HG02588 (cell line): ENCODE results near the gene RYR3.
A peak's percentile ranks its signal among the peaks of the same experiment; 100 is the strongest.

Source experiments
- ATAC-seq: cut with Tn5 transposase; IDR thresholded peaks from one replicate; pipeline ENCODE4 v1.9.1; 2021; ENCODE audit warnings: mild to moderate bottlenecking, moderate library complexity; ENCODE audit not compliant: unreplicated experiment

The RYR3 gene

DNA sequence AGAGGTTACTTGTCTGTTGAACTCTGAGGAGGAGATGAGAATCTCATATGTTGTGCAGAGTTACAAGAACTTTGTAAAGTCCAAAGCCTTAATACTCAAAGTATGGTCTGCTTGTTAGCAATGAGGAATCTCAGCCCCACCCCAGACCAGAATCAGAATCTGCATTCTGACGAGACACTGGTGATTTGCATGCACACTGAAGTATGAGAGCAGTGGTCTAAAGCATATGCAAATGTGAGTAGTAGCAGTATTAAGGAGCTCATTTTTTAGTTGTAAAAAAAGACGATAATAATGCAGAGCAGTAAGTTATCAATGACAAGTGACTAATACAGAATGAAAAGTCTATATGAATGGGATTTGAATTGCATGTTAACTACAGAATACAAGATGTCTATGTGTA lies 327.7 kb downstream of the RYR3 start:
- ATAC-seq = no peak

GRCh38 chr15:33639051-33639450 lies 328.3 kb downstream of the RYR3 start:
- ATAC-seq = no peak

DNA sequence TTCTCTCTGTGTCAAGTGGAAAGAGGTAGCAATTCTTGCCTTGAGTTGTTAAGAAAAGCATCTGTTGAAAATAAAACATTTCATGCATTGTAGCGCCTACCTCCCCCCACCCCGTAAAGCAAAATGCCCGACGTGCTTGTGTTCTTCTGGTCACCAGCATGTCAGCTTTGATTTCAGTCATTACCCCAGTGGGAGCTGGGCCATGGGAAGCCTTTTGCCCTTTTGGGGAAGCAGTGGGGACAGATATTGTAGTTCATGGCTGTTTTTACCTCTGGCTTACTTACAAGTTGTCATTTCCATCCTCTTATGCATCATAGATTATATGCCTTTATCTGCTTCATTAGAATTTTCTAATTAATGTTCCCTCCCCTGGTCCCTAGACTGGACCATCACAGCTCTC lies 328.7 kb downstream of the RYR3 start:
- no peak for ATAC-seq

GRCh38 chr15:33639978-33640377 lies 329.2 kb downstream of the RYR3 start:
- no peak for ATAC-seq

DNA sequence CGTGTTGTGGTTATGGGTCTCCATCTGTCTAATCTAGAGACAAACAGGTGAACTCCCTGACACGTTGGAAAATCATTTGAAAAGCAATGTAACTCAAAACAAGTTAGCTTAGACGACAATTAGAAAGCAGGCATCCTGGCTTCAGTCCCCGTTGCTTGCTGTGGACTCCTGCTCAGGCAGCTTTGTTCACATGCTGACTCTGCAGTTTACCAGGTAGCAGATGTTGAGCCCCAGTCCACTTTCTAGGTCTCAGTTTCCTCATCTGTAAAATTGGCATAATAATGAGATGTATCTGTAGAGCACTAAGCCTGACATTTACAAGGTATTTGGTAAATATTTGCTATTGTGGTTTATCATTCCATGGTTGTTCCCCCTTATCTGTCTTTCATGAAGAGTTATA lies 330.3 kb downstream of the RYR3 start:
- no peak for ATAC-seq

DNA sequence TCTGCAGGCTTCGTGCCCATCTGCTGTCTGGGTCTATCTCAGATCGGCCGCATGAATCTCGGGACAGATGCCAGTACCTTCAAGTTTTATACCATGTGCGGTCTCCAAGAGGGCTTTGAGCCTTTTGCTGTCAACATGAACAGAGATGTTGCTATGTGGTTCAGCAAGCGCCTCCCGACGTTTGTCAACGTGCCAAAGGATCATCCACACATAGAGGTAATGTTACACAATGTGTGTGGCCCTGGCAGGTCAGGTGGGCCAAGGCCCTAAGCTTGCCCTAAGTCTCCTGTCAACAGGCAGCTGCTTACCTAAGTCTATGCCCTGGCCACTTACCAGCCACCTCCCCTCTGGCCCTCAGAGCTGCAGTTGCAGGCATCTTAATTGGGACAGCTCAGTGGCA lies 333.5 kb downstream of the RYR3 start:
- no peak for ATAC-seq

GRCh38 chr15:33646744-33647143 lies 336.0 kb downstream of the RYR3 start:
- ATAC-seq = no peak

- no peak for ATAC-seq
Observed at GRCh38 chr15:33649217-33649933, 338.6 kb downstream of the RYR3 start.

DNA sequence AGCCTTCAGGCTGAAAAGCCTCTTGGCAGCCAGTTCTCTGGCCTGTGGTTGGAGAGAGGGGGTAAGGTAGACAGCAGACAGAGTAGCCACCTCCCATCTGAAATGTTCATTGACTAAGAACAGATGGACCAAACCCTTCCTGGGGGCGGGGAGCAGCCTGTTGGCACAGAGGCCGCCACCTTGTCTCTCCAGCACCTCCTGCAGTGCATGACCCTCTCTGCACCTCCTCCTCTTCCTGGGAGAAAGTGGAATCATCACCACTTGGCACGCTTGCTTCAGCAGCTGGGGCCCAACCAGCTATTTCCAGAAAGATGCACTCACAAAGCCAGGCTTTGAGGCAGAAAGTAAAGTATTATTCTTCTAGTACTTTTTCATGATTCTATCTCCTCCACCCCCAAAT lies 344.1 kb downstream of the RYR3 start:
- ATAC-seq = no peak

- no peak for ATAC-seq
Observed at GRCh38 chr15:33655488-33655887, 344.7 kb downstream of the RYR3 start.

GRCh38 chr15:33656168-33656567 lies 345.4 kb downstream of the RYR3 start:
- ATAC-seq = no peak

DNA sequence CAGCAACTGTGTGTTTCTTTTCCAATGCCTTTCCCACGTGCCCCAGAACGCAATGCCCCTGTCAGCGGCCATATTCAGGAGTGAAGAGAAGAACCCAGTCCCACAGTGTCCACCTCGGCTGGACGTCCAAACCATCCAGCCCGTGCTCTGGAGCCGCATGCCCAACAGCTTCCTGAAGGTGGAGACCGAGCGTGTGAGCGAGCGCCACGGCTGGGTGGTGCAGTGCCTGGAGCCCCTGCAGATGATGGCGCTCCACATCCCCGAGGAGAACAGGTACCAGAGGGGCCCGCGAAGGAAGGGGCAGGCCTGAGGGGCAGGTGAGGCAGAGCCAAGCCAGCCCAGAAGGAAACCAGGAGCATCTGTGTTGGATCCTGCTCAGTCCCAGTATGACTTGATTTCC lies 349.4 kb downstream of the RYR3 start:
- no peak for ATAC-seq

DNA sequence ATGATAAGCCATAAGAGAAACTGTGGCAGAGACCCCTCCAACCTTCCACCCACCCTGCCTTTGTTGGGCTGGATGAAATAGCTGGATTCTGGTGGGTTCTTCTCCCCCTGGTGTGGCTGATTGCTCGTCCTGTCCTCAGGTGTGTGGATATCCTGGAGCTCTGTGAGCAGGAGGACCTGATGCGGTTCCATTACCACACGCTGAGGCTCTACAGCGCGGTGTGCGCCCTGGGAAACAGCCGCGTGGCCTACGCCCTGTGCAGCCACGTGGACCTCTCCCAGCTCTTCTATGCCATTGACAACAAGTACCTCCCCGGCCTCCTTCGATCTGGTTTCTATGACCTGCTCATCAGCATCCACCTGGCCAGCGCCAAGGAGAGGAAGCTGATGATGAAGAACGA lies 351.2 kb downstream of the RYR3 start:
- no peak for ATAC-seq

DNA sequence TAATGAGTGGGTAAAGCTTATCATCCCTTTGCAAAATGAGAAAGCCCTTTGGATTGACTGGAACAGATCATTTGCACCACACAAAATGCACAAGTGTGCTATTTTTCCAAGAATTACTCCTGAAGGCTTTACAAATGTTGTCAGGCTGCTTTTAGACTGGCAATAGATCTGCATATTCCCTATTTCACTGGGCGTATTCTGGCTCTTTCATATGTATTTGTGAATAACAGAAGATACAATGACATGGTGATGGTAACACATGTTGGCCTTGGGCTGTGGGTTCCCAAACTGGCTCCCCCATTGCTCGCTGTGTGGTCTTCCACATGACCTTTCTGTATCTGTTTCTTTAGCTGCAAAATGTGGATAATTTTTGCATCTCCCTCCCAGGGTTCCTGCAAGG lies 354.2 kb downstream of the RYR3 start:
- no peak for ATAC-seq

DNA sequence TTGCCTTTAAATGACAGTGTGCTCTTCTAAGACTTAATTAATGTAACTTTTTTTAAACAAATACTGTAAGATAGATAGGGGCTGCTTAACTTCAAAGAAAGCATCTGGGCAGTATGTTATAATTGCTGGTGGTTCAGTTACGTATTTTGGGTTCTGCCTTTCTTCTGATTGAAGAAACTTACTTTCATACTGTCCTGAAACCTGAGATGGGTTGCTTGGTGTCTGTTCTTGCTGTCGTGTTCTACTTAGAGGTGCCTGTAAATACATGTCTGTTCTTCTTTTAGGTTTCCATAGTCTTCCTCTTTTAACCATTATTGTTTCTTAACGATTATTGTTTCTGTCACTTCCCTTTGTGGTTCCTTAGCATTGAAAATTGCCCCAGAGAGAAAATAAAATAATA lies 359.8 kb downstream of the RYR3 start:
- ATAC-seq = no peak

DNA sequence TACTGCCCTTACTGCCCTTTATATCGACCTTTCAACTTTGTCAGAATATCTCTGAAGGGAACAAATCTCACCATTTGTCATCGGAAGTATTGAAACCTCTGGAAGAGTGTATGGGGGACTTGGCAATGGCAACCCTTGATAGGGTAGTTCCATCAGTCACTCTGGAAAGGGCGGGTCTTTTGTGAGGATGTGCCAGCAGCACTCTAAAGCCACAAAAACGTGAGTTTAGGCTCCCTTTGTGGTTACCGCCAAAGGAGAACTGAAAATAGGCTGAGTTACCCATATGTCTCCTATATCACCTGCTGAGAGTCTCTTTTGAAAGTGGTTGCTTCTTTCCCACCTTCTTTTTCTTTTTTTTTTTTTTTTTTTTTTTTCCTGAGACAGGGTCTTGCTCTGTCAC lies 360.7 kb downstream of the RYR3 start:
- ATAC-seq = peak; percentile 89

- ATAC-seq = no peak
Observed at GRCh38 chr15:33675246-33675645, 364.5 kb downstream of the RYR3 start.

DNA sequence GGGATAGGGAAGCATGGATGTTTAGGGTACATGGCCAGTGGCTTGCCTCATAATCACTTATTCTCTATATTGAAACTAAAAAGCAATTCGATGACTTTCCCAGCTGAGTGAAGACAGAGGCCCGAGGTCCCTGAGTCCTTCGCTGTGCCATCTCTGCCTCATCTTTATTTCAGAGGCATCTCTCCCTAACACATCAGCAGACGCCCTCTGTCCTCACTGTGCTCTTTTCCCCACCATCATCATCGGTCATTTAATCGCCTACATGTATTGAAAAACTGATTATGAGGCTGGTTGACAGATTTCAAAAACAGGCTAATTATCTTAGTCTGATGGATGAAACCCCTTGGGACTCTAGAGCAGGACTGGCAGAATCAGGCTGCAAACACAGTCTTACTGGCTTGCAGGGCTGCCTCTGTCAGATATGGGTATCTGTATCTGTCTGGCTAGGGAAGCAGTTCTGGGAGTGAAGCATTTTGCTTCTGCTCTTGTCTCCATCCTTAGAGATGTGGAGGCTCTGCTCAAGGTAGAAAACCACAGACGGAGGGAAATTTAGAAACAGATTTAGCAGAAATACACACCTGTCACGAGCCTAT lies 366.6 kb downstream of the RYR3 start:
- ATAC-seq = no peak

GRCh38 chr15:33678176-33678575 lies 367.4 kb downstream of the RYR3 start:
- ATAC-seq = no peak

DNA sequence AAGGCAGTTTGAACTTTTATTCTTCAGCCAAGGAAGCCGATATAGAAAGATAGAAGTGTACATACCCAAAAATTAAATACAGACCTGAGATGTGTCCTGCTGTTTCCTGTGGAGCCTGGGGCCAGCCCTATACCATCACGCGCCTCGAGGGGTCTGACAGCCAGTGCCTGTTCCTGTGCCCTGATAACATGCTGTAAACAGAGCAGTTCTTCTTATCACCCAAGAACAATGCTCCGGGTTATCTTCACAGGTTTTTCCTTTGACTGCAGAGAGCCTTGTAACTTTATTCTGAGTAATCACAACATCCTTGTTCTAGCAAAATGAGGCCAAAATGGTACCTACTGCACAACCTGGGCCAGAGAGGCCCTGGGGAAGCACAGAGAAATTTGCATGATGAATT lies 367.8 kb downstream of the RYR3 start:
- no peak for ATAC-seq

DNA sequence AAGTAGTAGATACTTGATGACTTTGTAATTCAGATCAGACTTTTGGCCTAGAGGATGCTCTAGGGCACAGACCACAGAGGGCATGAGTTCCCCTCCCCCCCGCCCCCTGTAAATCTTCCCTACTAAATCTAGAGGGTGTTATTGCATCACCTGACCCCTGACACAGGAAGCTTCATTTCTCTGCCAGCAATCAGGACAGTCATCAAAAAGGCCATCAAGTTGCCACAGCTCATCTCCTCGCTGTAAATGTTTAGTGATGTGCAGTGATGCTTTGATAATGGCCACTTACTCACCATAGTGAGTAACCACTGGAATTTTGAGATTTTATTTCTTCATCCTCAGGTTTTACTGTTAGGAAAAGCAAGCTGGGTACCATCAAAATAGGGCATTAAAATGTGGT lies 368.3 kb downstream of the RYR3 start:
- no peak for ATAC-seq

DNA sequence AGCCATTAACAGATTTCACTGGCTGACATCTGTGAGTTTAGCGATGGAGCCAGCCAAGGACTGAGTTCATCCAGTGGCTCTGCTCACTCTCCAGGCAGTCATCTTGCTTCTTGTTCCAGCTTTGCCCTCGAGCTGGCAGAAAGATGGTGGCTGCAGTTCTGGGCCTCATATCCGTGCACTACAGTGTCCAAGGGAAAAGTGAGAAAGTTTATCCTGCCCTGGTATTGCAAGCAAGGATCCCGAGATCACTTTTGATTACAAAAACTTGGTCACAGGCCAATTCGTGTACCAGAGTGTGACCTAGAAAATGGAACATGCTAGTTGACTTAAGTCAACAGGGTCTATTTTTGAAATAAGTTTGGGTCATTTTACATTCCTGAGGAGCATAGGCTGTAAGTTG lies 369.6 kb downstream of the RYR3 start:
- ATAC-seq = no peak
